Amniotic stem cell (primary cell): ENCODE results near the gene RNF10.
"Not testable (repeated sequence)": the region's sequence is repeated elsewhere in the genome, so short reads cannot be mapped to it uniquely, and the experiment has no call there.

Experiments
- DNase-seq: peaks from one replicate; lab custom pipeline; 2025; lab: John Stamatoyannopoulos, UW

Gene RNF10

DNA sequence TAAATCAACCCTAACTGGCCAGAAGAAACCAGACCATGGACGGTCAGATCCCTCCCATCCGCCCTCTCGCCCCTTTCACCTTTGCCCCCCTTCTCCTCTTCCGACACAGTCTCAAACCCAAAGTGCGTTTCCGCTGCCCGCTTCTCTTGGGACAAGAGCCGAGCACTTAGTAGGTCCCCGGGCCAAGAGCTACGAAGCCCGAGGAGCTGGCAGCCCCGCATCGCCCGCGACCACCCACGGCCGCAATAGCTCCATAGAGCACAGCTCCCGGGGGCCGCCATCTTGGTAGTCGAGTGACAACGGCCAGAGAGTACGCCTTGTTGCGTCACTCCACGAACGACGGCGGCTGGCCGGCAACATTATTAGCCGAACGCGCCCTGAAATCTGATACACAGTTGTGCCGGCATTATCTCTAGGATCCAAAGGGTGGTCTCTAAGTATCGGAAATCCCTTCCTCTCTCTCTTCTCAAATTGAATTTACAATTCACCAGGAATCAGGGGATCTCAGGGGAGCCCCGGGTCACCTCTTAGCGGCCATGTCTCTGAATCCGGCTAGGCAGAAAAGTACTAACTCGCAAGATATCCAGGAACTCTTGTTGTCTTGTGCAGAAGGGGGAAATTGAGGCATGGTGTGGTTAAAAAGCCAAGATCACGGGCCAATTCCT is 5.2 kb upstream of the RNF10 start, which contains the start of gene COQ5:
Gene COQ5 (minus strand): TSS at position 298 of the 665 bp plus-strand sequence. CDS start 17 bp downstream, at position 281.
- peak; percentile 76 for DNase-seq

DNA sequence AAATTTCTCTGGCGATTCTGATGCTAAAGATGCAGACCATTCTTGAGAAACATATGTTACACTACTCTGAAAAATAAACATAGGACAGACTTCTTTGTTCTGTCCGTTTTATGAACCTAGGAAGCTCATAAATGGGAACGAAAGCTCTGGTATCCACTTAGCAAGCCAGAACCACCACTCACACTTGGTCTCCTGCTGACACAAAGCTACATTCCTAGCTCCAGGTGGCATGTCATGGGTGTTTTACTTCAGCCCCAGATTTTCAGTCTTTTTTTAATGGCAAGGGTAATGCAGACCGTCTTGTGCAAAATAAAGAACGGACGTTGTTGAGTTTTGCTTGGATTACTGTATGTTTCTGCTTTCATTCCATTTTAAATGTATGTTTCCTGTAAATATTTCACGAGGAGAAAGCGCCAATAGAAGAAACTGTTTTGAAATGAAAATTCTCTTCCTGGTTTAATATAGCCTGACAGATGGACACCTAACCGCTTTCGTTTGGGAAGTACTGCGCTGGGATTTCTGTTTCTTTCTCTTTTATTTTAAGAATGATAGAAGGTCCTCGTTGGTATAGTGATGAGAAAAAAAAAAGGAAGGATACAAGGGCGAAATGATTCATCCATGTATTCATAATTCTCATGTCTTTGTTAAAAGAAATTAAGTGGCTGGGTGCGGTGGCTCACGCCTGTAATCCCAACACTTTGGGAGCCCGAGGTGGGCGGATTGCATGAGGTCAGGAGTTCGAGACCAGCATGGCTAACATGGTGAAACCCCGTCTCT is 4.3 kb upstream of the RNF10 start:
- no peak for DNase-seq

- DNase-seq: not testable (repeated sequence)
Measured at GRCh38 chr12:120530418-120530761, 3.8 kb upstream of the RNF10 start.

DNA sequence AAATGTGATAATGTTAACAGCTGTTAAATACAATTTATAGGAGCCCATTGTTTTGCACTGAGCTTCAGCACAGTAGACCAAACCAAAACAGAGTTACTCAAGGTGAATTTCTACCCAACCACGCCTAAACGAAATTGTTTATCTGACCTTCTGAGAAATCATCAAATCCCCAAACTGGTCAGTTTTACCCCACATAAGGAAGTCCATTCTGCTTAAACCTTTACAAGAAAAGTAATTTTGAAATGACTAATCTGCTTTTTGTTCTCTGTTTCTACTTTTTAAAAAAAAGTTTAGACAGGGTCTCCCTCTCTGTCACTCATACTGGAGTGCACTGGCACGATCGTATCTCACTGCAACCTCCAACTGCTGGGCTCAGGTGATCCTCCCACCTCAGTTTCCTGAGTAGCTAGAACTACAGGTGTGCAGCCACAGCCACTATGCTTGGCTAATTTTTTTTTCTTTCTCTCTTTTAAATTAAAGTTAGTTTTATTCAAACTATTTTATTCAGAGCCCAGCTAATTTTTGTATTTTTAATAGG is 1.4 kb upstream of the RNF10 start:
- no peak for DNase-seq

- DNase-seq: peak; percentile 44
Measured at GRCh38 chr12:120534703-120535655, 823 bp downstream of the RNF10 start.

GRCh38 chr12:120536064-120536791 is 2.1 kb downstream of the RNF10 start:
- DNase-seq: no peak

DNA sequence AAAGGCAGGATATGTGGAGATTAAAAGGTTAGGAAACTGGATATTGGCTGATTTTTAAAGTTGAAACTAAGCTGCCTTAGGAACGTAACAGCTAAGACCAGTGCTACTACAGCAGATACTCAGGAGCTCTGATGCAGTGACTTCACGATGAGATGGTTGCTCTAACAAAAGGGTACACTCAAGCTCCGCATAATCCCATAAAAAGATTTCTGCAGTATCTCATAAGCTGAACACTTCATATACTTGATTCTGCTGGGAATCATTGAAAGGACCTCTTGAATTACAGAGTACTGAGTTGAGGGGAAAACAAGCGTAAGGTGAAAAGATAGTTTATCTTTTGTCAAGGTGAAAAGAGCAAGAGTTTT is 3.7 kb downstream of the RNF10 start:
- no peak for DNase-seq

DNA sequence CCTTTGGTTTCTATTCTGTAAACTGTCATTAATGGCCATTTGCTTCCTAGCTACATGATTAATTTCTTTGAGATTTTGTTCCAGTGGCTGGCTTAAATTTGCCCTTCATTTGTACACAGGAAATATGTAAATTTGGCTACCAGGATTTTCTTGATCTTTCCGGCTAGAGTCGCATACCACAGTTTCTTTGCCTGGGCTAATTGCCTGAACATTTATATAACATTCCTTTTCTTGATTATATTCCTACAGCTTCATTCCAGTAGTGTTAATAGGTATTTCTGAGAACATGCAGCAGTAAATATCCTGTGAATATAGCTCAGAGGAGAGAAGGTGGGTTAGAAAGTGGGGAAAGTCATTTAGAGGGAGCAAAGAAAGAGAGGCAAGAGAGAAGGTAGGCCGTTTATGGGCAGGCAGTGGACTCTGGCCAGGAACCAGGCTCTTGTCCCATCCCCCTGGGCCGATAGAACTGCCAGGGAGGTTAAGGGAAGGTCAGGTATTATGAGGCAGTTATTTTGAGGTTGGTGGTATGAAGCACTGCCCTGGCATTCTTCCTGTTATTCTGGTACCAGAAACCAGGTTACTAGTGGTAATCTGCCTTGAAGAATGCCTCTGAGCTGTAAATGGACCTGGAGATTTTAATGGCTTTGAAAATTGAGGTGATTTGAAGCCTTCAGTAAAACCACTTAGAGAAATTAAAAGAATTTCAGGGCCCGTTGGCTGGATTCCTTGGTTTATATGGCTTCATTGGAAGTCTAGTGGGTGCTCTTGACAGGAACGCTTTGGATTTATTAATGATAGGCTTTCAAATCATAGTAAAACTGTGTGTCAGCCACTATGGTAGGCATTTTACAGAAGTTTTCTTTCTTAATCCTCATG is 4.4 kb downstream of the RNF10 start:
- DNase-seq: no peak

DNA sequence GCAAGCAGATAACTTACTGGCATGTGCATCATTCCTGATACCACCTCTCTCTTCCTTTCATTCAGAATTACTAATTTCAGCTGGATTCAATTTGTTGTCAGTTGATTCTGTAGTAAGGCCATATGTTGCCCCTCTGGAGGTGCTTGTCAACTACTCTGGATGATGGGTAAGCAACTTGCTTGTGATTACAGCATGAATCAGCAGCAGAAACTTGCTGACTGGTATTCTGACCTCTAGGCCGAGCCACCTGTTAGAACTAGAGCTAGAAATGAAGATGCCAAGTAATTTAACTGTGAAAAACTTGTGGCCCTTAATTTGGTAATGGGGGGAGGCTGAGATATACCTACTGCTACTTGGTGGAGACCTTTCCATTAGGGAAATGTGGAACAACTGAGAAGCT is 5.1 kb downstream of the RNF10 start:
- no peak for DNase-seq

GRCh38 chr12:120540445-120540844 is 6.3 kb downstream of the RNF10 start:
- no peak for DNase-seq

GRCh38 chr12:120542166-120542565 is 8.0 kb downstream of the RNF10 start:
- no peak for DNase-seq

- DNase-seq: no peak
Measured at GRCh38 chr12:120544691-120545090, 10.5 kb downstream of the RNF10 start.

DNA sequence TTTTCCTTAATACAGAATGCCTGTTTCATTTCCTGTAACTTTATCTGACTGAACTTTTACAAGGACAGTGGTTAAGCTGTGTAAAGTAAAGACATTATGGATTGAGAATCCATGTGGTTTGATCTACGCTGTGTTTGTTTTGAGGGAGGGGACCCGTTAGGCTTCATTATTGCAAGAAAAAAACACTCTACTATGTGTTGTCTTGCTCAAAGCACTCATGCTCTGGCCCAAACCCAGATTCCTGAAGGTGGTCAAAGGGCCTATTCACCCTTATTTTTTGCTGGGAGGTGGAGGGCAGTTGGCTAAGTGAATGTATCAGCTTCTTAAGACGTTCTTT is 11.9 kb downstream of the RNF10 start:
- DNase-seq: no peak

DNA sequence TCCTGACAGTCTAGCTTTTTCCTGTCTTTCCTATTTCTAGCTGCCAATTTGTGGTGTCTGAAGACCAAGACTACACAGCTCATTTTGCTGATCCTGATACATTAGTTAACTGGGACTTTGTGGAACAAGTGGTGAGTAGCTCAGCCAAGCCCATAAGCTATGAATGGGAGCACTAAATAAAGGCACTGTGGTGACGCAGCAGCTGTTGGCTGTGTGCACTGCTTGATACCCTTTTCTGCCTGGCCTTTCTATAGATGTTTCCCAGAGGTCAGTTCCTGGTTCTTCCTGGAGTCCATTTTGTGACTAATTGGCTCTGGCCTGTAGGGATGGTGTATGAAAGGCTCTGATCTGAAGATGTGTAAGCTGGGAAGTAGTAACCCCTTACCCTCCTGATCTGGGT is 20.5 kb downstream of the RNF10 start:
- no peak for DNase-seq

DNA sequence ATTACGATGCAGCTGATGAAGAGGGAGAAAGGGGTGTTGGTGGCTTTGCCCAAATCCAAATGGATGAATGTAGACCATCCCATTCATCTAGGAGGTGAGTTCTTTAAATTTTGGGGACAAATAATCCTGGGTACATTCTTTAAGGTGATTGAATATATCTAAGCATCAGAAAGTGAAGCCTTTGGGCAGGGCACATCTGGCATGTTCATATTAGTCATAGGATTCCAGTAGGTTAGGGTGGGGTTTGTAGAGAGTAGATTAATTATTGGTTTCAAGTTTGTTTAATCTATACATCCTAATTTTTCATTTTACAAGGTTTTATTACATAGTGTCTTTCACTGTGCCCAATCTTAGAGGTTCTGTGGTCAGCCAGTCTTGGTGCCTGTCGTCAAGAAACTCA is 23.4 kb downstream of the RNF10 start:
- DNase-seq: no peak

- no peak for DNase-seq
Measured at GRCh38 chr12:120562906-120563305, 28.8 kb downstream of the RNF10 start.

GRCh38 chr12:120563495-120563894 is 29.3 kb downstream of the RNF10 start:
- DNase-seq: no peak

DNA sequence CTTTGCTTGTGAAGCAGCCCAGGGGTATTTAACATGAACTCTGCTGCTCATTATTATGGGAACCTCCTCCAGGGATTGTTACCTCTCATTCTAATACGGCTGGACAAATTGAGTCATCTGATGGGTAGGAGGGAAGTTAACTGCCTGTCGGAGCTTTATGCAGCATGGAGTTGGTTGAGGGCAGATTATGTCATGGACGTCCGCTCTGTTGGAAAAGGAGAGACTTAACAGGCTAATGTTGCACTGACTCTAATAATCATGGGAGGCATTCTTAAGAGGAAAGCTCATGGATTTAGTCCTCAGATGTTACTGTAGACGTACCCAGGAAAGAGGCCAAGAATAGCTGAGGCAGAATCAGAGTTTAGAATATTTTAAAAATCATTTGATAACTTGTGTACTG is 37.1 kb downstream of the RNF10 start:
- no peak for DNase-seq

DNA sequence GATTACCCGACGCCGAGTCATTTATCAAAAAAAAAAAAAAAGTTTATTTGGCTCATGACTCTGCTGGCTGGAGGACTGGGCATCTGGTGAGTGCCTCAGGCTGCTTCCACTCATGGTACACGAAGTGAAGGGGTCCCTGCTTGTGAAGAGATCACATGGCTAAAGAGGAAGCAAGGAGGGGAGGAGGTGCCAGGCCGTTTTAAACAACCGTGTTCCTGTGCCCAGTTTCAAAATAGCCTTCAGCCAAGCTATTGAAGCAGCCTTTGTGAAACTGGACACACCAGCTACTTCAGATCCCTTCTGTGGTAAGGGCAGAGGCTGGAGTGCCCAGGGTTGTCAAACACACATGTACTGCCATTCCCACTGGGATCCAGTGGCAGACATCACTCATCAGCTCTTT is 39.4 kb downstream of the RNF10 start:
- DNase-seq: no peak

GRCh38 chr12:120574106-120574505 is 40.0 kb downstream of the RNF10 start:
- DNase-seq: no peak

DNA sequence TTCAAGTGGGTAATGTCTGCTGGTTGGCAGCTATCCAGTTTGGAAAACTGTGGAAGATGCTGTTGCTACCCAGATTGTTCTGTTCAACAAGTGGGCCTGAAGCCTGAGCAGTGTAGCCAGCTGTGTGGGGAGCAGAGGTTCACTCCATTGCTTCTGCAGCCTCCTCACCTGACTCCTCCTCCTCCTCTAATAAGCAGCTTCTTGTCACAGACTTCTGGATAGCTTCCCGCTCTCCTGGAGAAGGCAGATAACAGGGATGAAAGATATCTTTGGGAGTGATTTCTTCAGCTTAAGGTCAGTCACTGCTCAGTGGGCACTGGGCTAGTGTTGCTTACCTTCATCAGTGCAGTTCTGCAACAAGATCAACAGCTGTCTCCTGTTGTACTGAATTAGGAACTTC is 45.0 kb downstream of the RNF10 start:
- DNase-seq: no peak
